Smooth muscle cell (in vitro differentiated cells): ENCODE data around the gene RGL3. TPM values are rescaled to one million over a fixed set of nuclear protein-coding genes. Genes with fewer than 3 reads are reported as not detected.

Source experiments
- DNase-seq: peaks from one replicate; lab custom pipeline; 2025; ENCODE audit not compliant: unreplicated experiment; lab: John Stamatoyannopoulos, UW
- H2AFZ ChIP-seq: fragments of 200-600 bp; sonication (generic); 2 replicates; pipeline ENCODE4 v1.6.0; 2016; ENCODE audit warnings: antibody characterized with exemption, low read depth, mild to moderate bottlenecking
- H3F3A ChIP-seq: fragments of 200-600 bp; sonication (generic); 2 replicates; pipeline ENCODE4 v1.6.0; 2017; ENCODE audit warnings: antibody characterized with exemption, low read depth
- H3K27ac ChIP-seq: fragments of 200-600 bp; sonication (generic); 2 replicates; pipeline ENCODE4 v1.5.1; 2016; ENCODE audit warnings: low read depth, mild to moderate bottlenecking
- H3K27me3 ChIP-seq: fragments of 200-600 bp; sonication (generic); 2 replicates; pipeline ENCODE4 v1.6.1; 2016; ENCODE audit warnings: low read depth, mild to moderate bottlenecking
- H3K36me3 ChIP-seq: fragments of 200-600 bp; sonication (generic); 2 replicates; pipeline ENCODE4 v1.5.1; 2016; ENCODE audit warnings: low read depth
- H3K4me1 ChIP-seq: fragments of 200-600 bp; sonication (generic); 2 replicates; pipeline ENCODE4 v1.5.1; 2016; ENCODE audit warnings: low read depth
- H3K4me2 ChIP-seq: fragments of 200-600 bp; sonication (generic); 2 replicates; pipeline ENCODE4 v1.6.0; 2016; ENCODE audit warnings: mild to moderate bottlenecking
- H3K4me3 ChIP-seq: fragments of 200-600 bp; sonication (generic); 2 replicates; pipeline ENCODE4 v1.5.1; 2016; ENCODE audit warnings: mild to moderate bottlenecking
- H3K79me2 ChIP-seq: fragments of 200-600 bp; sonication (generic); 2 replicates; pipeline ENCODE4 v1.6.0; 2016; ENCODE audit warnings: low read depth, mild to moderate bottlenecking
- H3K9ac ChIP-seq: fragments of 200-600 bp; sonication (generic); 2 replicates; pipeline ENCODE4 v1.6.0; 2016; ENCODE audit warnings: low read depth
- H3K9me3 ChIP-seq: fragments of 200-600 bp; sonication (generic); replicated peaks from 2 replicates; pipeline ENCODE4 v1.5.1; 2016; ENCODE audit warnings: low read depth
- H4K20me1 ChIP-seq: fragments of 200-600 bp; sonication (generic); 2 replicates; pipeline ENCODE4 v1.6.0; 2016; ENCODE audit warnings: low read depth
- WGBS: methylation state at CpG from one replicate; pipeline ENCODE4 v1.1.7; 2016; ENCODE audit warnings: low lambda C conversion rate; 5-methylcytosine and 5-hydroxymethylcytosine counted together
- polyA plus RNA-seq: library from polyadenylated mRNA; unstranded; fragments of >200 nt; fragmentation: Nextera tagmentation; extraction: Ambion mirVana; gene quantifications from 2 replicates; pipeline ENCODE4 v1.2.1, GENCODE V29; 2016
- total RNA-seq: library from RNA; depleted of rRNA; stranded (reverse); fragments of >200 nt; gene quantifications from 2 replicates; pipeline ENCODE4 v1.2.3, GENCODE V29; 2014
- TF ChIP-seq, protein P1 (sequence below): fragments of 200-600 bp; sonication (generic); IDR thresholded peaks from 2 replicates; pipeline ENCODE4 v1.5.1; 2017; ENCODE audit warnings: borderline replicate concordance, mild to moderate bottlenecking, antibody characterized with exemption; ENCODE audit not compliant: insufficient read depth, poor library complexity, severe bottlenecking

The RGL3 gene
- total and polyA plus RNA-seq, 2 experiments from 2014 or later: 5.5 to 6.6 TPM

DNA sequence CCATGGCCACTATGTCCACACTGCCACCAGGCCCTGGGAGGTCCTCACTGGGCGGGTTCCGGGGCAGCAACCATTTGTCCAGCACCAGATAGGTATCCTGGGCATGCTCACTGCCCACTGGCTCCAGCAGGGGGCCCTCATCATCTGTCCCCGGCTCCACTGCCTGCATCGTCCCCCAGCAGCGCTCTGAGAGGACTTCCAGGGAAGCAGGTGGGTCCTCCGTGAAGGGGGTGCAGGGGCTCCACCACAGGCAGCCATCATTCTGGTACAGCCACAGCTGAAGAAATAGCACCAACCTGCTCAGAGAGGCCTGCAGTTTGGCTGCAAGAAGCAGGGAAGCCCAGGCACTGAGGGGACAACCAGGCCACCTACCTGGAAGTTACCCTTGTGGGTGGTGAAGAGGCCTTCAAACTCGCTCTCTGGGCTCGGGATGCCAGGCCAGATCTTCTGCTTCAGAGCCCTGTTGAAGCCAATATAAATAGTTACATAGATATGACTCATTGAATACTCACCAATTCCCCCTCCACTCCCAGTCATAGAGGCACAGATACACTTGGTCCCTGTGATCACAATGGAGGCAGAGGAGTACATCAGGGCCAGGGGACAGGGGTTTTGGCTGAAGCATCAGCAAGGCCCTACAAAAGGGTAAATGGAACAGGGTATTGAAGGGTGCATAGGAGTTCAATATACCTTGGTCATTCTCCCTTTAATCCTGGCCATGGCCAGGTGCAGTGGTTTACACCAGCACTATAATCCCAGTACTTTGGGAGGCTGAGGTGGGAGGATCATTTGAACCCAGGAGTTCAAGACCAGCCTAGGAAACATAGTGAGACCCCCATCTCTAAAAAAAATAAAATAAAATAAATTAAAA lies 40.6 kb downstream of the RGL3 start:
- WGBS: 56% methylated on average over 8 of the region's 8 CpGs
- H3K27ac ChIP-seq: peak overlapping the region; percentile 53
- H3K4me2 ChIP-seq: peak overlapping the region; percentile 35
- H3K4me3 ChIP-seq: no peak overlapping the region
- H3K4me1 ChIP-seq: peaks cover 12% of the 10 kb centered on the region
- no peaks in the 10 kb centered on the region for H3K9me3 ChIP-seq
- peaks cover 11% of the 10 kb centered on the region for H3F3A ChIP-seq
- H4K20me1 ChIP-seq: peaks cover 3% of the 10 kb centered on the region
- no peaks in the 10 kb centered on the region for H3K27me3 ChIP-seq
- DNase-seq: no peak
- no peak overlapping the region for H3K9ac ChIP-seq
- no peaks in the 10 kb centered on the region for H3K79me2 ChIP-seq
- no peaks in the 10 kb centered on the region for H3K36me3 ChIP-seq
- TF ChIP-seq, protein P1, sequence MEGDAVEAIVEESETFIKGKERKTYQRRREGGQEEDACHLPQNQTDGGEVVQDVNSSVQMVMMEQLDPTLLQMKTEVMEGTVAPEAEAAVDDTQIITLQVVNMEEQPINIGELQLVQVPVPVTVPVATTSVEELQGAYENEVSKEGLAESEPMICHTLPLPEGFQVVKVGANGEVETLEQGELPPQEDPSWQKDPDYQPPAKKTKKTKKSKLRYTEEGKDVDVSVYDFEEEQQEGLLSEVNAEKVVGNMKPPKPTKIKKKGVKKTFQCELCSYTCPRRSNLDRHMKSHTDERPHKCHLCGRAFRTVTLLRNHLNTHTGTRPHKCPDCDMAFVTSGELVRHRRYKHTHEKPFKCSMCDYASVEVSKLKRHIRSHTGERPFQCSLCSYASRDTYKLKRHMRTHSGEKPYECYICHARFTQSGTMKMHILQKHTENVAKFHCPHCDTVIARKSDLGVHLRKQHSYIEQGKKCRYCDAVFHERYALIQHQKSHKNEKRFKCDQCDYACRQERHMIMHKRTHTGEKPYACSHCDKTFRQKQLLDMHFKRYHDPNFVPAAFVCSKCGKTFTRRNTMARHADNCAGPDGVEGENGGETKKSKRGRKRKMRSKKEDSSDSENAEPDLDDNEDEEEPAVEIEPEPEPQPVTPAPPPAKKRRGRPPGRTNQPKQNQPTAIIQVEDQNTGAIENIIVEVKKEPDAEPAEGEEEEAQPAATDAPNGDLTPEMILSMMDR: peak; percentile 43
- H2AFZ ChIP-seq: no peak overlapping the region

DNA sequence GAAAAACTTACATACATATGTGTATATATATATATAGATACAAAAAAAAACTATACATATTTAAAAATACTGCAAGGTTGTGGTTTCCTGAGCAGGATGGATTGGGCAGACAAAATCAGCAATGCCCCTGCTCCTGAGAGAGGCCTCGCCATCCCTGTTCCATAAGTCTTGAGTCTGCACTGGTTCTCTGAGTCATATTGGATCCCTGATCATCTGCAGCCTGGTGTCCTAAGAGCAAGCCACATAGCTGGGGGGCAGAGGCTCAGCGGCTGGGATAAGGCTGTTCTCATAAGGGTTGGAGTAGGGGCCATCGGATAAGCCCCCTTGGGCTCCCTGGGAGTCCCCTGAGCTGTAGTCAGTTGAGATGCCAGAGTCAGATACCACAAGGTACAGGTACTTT lies 41.4 kb downstream of the RGL3 start:
- Histone ChIP-seq H3K9ac (no peak overlapping the region), H3K27ac (peak overlapping the region; percentile 53), H2AFZ (no peak overlapping the region), H3K4me3 (no peak overlapping the region), H3K9me3 (no peaks in the 10 kb centered on the region), H3F3A (peaks cover 11% of the 10 kb centered on the region), H4K20me1 (peaks cover 3% of the 10 kb centered on the region), H3K27me3 (no peaks in the 10 kb centered on the region), H3K79me2 (no peaks in the 10 kb centered on the region), H3K4me2 (peak overlapping the region; percentile 35), H3K4me1 (peaks cover 12% of the 10 kb centered on the region), H3K36me3 (no peaks in the 10 kb centered on the region)
- TF ChIP-seq, protein P1: no peak
- no peak for DNase-seq
- 91% methylated on average over 3 of the region's 3 CpGs for WGBS

DNA sequence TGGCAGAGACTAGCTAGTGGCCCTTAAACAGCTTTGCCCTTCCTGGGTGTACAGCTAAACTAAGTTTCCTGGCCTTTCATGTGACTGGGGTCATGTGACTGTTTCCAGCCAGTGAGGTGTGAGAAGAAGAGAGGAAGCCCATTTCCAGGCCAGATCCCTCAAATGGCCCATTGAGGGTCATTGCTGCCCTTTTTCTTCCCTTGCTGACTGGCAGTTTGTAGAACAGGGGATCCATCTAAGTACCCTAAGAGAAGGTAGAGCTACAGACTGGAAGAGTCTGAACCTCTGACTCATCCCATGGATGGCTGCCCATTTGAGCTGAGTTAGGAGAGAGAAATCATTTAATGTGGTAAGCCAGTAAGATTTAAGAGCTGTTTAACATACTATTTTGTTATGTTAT lies 41.9 kb downstream of the RGL3 start:
- H3K36me3 ChIP-seq: no peaks in the 10 kb centered on the region
- no peak overlapping the region for H3K9ac ChIP-seq
- peaks cover 11% of the 10 kb centered on the region for H3F3A ChIP-seq
- H3K4me2 ChIP-seq: peak overlapping the region; percentile 35
- H3K4me3 ChIP-seq: no peak overlapping the region
- no peaks in the 10 kb centered on the region for H3K27me3 ChIP-seq
- no peak overlapping the region for H2AFZ ChIP-seq
- H3K79me2 ChIP-seq: no peaks in the 10 kb centered on the region
- peak overlapping the region; percentile 53 for H3K27ac ChIP-seq
- TF ChIP-seq, protein P1: no peak
- peaks cover 12% of the 10 kb centered on the region for H3K4me1 ChIP-seq
- DNase-seq: no peak
- peaks cover 3% of the 10 kb centered on the region for H4K20me1 ChIP-seq
- H3K9me3 ChIP-seq: no peaks in the 10 kb centered on the region
